ENCODE results near the gene EXOC4.
"Not testable (repeated sequence)": the region's sequence is repeated elsewhere in the genome, so short reads cannot be mapped to it uniquely, and the experiment has no call there.

Gene EXOC4

DNA sequence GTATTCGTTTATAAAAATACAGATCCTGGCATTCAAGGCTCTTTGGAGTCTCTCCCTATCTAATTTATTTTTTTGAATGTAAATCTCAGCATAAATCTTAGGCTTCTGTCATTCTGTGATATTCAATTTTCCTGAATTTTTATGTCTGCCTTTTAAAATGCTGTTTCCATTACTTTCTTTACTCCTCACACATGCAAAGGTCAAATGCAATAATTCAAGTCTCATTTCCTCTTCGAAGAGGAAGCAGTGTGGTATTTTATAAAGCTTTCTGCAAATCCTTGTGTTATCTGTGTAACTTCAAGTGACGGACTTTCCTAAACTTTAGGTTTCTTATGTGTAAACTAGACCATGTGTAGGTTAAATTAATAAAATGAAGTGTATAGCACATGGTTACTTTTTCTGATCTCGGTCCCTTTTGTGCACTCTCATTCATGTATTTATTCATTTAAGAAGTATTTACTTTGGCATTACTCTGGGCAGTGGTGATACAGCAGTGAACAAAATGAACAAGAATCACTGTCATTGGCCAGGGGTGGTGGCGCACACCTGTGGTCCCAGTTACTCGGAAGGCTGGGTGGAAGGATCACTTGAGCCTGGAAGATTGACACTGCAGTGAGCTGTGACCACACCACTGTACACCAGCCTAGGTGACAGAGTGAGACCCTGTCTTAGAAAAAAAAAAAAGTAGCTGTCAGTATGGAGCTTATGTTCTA is 332.2 kb downstream of the EXOC4 start:
- no peak for DNase-seq

DNA sequence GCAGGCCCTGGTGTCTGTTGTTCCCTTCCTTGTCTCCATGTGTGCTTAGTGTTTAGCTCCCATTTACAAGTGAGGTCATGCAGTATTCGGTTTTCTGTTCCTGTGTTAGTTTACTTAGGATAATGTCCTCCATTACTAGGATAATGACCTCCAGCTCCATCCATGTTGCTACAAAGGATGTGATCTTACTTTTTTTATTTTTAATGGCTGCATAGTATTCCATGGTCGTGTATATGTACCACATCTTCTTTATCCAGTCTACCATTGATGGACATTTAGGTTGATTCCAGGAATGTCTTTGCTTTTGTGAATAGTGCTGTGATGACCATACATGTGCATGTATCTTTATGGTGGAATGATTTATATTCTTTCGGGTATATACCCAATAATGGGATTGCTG is 333.4 kb downstream of the EXOC4 start:
- DNase-seq: no peak

DNA sequence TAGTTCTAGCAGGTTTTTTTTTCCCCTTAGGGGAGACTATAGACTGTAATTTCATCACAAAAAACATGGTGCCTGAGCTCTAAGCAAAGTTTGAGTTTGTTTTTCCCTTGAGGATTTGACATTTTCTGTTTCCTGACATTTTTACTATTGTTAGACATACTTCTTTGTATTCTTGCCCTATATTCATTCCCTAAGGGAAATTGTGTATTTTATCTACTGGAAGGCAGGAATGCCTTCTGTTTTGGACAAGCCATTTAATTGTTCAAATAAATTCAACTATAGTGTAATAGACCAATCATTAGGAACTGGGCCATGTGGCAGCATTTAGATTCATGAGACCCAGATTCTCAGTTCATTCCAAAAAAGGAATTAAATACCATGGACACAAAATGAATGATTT is 335.0 kb downstream of the EXOC4 start:
- no peak for DNase-seq

DNA sequence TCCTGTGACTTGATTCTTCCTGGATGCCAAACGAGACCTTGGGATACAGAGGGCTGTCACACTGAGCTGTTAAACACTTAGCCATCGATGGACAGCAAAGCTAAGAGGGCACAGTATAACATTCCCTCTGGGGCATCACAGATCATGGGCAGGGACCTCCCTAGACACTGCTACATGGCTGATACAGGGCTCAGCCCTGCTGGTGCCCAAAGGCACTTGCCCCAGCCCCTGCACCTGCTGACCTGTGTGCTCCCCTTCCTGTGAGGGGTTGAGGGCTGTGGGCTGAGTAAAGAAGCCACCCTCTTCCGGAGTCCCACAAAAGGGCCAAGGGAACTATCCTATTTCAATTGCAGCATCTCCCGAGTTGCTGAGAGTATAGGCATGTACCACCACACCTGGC is 337.9 kb downstream of the EXOC4 start:
- no peak for DNase-seq

DNA sequence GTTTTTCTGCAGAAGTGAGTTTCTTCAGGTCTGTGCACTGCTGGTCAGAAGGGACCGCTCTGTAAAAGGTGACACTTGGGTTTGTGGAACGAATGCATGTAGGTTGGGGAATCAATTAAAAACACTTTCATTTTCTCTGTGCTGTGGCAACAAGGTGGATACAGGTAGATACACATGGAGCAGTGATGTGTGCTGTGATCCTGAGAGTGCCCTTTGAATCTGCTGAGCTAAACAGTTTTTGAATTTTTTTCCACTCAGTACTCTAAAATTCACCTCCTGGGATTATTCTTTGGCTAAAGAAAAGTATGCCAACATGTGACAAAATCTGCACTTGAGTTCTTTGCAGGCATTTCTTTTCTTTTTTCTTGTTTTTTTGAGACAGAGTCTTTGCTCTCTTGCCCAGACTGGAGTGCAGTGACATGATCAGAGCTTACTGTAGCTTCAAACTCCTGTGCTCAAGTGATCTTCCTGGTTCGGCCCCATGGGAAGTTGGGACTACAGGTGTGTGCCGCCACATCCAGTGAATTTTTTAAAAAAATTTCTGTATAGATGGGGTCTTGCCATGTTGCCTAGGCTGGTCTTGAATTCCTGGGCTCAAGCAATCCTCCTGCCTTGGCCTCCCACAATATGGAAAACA is 338.9 kb downstream of the EXOC4 start:
- DNase-seq: no peak

DNA sequence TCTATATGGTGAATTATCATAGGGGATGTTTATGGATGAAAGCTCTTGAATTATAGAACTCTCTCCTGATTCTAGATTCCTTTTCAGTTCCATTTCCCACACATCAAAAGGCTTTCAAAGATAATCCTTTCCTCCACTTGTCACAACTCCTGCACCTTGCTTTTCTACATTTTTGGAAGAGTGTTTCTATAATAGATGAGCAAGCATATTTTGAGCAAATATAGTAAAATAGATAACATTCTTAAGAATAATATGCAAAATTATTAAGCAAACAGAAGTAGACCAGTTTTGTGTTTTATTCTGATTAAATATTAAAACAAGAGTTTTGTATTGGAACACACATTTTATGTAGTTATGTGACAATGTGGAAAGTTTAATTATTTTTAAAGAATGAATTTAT is 340.7 kb downstream of the EXOC4 start:
- DNase-seq: no peak

DNA sequence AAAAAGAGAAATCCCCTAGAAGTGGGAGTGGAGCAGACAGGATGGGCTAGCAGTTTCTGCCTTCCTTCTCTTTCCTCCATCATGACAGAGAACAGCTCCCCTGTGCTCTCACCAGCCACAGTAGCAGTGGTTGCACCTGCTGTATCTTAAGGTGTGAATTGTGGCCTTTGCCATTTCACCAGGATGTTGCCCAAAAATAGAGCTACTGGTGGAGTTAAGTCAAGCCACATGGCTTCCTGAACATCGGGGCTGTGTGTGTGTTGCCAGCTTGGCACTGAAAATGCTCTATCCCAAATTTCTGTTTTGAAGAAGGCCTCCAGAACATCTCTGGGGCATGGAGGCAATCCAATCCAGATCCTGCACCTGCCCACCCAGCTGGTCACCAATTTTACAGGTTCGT is 348.7 kb downstream of the EXOC4 start:
- no peak for DNase-seq

DNA sequence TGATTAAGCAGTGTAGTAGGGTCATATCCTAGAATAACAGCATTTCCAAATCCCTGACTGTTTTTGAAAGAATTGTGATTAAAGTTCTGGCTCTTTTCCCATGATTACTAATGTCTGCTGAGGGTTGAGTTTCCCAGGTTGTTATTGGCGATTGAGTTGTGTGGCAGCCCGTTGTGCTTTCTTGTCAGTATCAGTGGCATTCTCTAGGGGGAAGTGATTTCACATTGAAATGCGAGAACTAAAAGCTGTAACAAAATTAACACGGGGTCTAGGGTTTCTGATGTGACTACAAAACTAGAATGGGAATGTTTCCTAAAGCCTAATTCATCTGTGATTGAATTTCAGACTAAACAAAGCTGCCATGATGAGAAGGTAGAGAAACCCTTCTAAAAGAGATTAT is 349.4 kb downstream of the EXOC4 start:
- no peak for DNase-seq

DNA sequence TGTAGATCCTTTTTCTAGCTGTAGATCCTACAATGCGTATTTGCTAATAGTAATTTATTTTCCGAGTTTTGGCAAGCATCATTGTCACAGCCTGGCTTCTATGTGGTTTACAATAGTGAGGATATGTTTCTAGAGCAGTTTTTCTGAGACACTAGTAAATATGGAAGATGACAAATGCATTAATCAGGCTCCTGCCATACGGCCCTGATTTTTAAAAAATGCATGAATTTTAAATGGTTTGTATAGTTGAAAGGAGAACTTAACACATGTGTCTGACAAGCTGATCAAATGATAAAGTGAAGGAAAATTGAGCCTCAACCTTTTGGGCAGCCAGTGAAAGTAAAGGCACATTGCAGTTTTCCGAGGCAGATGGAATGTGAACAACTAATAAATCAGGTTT is 354.1 kb downstream of the EXOC4 start:
- no peak for DNase-seq

DNA sequence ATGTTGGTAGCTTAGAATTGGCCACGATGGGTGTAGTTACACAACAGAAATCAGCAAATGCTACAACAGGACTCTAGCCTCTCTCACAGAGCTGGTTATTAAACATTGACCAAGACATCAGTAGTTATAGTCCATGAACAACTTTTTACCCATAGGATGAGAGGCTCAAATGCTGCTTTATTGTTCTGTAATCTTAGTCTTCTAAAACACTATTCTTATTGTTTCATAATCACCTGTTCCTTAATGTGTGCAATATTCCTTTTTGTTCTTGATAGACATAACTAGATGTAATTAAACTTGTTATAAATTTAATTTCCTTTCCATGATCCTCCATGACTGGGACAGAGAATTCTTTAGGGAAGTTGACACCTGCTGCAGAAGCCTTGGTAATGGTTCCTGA is 356.9 kb downstream of the EXOC4 start:
- no peak for DNase-seq

DNA sequence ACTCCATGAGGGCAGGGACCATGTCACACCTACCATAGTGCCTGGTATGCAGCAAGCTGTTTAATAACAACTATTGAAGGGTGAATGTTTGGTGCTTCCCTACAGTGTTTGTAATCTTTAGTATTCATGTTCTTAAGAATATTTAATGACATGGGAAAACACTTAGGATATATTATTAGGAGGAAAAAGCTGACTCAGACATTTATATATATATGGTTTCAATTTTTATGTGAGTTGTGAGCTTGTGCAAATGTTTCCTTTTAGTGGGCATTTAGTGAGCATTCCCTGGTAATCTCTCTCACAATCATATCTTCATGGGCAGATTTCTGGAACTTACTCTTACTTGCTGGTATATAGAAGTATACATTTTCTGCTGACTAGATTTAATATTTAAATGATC is 359.1 kb downstream of the EXOC4 start:
- DNase-seq: no peak

DNA sequence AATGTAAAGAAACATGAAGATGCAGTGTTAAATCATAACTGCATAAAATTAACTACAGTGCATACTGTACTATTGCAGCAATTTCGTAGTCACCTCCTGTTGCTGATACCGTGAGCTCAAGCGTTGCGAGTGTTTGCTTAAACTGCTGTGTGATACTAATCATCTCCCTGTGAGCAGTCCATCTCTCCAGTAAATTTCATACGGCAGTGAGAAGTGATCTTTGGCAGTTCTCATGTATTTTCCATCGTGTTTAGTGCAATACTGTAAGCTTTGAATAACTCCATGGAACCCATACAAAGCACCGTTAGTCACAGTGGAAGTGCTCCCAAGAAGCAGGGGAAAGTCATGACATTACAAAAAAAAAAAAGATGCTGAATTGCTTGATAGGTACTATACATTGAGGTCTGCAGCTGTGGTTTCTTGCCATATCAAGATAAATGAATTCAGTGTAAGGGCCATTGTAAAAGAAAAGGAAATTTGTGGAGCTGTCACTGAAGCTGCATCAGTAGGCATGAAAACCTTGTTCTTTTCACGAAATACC is 360.4 kb downstream of the EXOC4 start:
- no peak for DNase-seq

DNA sequence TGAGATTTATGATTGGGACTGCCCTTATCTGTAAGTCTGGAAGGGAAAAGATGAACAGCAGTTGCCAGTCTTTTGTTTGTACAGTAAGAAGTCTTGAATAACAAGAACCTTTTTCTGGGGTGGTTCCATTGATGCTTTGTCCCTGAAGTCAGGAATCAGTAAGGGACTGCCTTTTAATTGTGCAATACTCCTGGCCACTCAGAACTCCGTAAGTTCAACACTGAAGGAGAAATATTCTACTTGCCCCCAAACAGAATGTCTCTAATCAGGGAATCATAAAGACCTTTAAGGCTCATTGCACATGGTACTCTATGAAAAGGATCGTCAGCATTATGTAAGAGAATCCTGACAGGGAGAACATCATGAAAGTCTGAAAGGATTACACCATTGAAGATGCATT is 361.4 kb downstream of the EXOC4 start:
- no peak for DNase-seq

DNA sequence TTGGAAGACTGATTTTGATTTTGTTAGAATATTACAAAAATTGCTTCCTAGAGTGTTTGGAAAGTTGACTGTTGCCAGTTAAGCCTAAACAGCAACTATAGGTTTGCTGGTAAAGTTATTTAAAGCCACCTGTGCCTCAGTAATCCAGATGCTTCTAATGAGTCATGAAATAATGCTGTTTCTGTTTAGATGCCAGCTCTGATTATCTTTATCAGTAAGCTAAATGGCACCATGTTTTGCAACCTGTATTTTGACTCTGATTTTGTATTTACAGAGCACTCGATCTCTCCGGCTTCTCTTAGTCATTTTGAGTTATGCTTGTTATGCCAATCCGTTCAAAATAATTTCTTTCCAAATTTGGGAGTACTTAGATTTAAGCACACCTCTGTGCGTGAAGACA is 366.1 kb downstream of the EXOC4 start:
- no peak for DNase-seq

DNA sequence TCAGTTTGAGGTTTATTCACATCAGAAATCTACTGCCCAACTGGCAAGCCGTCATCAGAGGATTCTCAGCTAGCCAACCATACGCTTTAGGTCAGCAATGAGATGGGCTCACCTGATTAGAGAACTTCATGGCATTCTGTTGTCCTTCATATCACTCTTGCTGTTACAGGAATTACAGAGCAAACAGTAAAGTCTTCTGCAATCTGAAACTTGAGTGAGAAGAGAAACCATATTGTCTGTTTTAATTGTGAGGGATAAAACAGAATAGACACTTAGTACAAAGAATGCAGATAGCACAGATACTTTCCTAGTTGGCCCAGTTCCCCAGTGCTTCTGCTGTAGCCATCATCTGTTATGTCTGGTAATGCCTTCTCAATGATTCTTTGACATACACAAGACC is 366.6 kb downstream of the EXOC4 start:
- DNase-seq: no peak

DNA sequence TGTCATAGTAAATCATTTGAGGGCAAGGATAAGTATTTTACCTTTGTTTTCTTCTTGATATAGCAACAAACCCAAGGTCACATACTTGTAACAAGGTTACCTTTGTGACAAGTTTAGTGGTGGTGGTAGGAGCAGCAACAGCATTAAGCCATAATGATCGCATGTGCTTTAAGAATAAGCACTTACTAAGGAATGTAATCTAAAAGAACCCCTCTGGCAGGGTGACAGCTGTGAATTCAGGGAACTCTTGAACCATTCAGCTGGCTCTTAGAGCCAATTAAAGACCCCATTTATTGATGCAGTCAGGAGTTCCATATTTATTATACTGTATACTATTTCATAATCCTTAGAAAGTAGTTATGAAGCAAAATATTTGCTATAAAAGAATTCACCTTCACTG is 370.8 kb downstream of the EXOC4 start:
- DNase-seq: no peak

DNA sequence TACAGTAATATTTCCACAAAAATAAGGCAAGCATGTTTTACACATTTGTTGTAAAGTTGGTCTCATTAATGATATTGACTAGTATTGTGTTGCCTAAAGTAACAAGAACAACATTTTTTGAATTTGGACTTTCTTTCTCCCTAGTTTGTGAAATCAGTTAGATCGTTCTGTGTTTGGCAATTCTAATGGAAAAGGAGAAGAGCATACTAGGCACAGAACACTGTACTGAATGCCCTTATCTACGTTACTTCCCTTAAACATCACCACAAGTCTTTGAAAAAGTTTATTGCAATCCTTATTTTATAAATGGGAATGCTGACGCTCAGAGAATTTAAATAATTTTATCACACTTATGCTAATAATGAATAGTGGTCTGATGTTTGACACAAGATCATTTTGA is 372.2 kb downstream of the EXOC4 start:
- no peak for DNase-seq

DNA sequence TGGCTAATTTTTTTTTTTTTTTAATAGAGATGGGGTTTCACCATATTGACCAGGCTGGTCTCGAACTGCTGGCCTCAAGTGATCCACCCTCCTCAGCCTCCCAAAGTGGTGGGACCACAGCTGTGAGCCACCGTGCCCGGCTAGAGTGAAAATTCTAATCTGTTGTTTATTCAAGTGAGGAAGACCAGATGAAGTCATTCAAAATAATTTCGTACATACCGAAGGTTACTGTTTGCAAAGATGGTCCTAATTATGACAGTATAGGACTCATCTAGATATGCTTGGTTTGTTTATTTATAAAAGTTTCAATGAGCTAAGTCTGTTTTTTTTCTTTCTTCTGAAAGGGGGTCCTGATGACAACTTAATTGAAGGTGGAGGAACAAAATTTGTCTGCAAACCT is 376.8 kb downstream of the EXOC4 start:
- DNase-seq: no peak

DNA sequence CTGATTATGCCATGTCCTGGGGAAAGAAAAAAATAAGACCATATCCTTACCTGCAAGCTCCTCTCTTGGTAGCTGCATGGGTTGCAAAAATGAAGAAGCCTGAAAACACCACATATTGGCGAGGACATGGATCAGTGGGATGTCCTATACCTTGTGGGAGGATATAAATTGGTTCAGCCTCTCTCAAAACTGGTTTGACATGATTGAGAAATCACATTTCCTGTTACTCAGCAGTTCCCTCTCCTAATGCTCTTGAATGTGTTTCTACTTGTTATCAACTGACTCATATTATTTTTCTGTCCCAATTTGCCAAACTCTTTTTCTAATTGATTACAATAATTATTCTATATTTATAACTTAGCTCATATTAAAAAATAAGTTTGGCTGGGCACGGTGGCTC is 380.2 kb downstream of the EXOC4 start:
- DNase-seq: peak; percentile 62 to 72

DNA sequence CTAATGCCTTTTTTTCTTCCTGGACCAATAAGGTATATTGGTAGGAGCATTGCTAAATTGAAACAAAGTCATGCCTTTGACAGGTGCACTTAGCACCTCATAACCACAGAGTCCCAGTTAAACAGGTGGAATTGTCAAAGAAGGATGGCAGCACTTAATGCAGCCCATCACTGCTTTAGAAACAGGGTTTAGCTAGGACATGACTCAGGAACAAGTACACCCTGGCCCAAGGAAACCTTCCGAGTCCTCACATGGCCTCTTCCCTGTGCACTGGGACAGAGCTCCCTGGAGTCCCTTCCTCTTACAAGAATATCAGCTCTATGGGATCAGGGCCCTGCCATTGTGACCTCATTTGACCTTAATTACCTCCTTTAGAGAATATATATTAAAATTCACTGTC is 382.7 kb downstream of the EXOC4 start:
- DNase-seq: no peak

DNA sequence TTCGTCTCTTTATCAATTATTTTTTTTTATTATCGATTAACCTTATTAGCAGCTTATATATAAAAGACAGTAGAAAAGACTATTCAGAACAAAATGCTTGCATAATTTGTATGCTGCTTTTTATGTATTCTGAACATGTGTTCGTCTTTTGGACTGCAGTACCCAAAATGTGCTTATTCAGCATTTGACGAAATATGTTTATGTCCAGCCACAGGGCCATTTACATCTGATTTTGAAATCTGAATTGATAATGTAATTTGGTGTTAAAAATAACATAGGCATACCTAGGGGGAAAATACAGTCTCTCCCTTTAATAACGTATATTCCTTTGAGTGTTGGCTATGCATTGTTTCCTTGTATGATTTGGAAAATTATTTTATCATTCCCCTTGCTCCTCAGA is 386.0 kb downstream of the EXOC4 start:
- DNase-seq: no peak

DNA sequence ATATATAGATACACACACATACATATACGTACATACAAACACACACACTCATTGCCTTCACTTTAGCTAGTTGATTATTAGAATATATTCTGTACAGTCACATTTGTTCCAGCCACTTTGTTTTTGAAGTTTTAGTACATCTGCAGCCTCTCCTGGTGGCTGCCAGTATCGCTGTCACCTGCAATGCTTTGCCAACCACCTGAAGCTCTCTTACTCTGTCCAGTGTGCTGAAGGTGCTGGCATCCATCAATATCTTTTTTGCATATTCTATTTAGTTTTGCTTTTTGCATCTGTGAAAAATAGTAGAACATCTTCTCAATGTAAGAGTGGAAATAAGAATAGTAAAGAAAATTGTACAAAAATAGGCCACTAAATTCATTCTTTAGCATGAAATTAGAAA is 388.6 kb downstream of the EXOC4 start:
- no peak for DNase-seq

DNA sequence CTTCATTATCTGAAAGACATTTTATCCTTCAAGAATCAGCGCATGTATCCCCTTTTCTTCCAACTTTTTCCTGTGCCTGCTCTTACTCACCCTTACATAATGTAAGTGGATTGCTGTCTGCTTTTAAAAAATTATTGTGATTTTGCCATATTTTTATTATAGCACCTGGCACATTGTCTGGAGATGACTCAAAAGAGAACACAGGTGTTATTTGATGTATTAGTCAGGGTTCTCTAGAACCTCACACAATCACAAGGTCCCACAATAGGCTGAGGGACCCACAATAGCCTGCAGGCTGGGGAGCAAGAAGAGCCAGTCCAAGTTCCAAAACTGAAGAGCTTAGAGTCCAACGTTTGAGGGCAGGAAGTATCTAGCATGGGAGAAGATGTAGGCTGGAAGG is 390.0 kb downstream of the EXOC4 start:
- no peak for DNase-seq

DNA sequence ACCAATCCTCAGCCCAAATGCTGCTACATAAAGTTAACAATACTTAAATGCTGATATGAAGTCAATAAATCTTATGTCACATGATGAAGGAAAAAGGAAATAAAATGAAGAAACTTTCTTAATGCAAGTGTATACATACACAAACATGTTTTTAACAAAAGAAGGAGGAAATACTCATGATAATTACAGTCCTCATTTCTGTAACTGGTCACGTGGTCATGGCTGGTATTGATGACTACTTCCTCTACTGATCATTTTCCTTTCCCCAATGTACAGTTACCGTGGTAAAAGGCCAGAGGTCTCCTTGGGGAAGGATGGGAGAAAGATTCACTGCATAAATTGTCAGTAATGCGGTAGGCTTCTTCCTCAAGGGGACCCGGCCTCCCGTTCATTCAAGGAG is 390.8 kb downstream of the EXOC4 start:
- not testable (repeated sequence) for DNase-seq

DNA sequence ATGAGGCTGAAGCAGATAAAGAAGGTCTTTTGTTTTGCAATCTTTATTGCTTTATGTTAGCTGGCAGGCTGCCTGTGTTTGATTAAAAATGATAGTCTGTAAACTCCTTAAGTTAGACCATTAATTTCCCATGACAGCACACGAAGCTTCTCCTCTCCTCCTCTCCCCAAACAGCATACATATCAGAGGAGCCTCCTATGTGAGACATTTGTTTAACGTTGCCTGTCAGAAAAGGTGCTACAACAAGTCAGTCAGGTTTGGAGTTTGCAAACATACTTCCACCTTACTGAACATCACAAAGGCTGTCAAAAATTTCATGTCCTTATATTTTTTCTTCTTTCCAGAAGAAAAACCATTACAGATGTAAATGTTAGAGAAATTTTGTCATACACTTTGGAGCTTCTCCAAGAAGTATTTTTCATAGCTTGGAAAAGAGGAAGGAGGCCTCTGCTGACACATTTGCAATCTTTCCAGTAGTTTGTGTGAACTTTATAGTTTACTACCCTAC is 393.1 kb downstream of the EXOC4 start:
- peak; percentile 19 to 43 for DNase-seq
